HG03045 (cell line): ENCODE measurements around the gene RPS13.
A peak's percentile ranks its signal among the peaks of the same experiment; 100 is the strongest.
"Not testable (repeated sequence)": the region's sequence is repeated elsewhere in the genome, so short reads cannot be mapped to it uniquely, and the experiment has no call there.

Experiments
- ATAC-seq: cut with Tn5 transposase; IDR thresholded peaks from one replicate; pipeline ENCODE4 v1.9.1; 2021; ENCODE audit warnings: mild to moderate bottlenecking, moderate library complexity; ENCODE audit not compliant: unreplicated experiment

Gene RPS13

DNA sequence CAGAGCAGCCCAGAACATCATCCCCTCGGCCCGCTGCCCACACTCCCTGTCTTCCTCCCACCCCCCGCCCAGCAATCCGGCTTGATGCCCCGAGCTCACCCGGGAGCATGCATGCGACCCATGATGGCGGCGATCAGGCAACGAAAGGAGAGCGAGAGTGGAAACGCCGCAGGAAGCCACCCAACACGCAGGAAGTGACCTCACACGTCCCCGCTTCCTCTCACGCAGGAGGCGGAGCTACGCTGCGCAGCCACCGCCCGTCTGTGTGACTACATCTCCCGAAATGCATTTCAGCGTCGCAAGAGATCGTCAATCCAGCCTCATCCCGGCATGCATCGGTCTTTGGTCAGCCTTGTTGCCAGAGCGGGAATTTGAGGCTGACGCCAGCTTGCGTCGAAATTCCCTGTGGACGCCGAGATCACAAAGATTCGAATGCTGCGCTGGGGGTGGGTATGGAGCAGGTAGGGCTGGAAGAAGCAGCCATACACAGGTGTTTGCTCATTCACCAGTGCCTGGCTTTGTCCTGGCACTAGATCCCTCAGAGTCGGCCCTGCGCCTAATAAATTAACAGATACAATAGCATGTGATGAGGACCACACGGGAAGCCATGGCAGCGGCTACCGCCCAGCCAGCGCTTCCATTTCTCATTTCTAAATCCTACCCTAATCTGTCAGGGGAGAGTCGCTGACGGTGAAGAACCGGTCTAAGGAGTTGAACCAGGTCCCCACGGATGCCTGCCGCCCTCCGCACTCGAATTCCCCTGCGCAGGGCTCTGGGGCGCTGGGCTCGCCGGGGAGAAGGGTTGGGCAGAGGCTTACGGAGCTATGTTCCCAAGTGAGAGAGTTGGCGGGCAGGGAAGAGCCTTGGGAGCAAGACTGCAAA lies at the start of gene RPS13:
TSS of gene RPS13 (minus strand) at position 148 of the 882 bp plus-strand sequence. CDS start at position 122, 26 bp downstream.
- peak; percentile 96 for ATAC-seq

DNA sequence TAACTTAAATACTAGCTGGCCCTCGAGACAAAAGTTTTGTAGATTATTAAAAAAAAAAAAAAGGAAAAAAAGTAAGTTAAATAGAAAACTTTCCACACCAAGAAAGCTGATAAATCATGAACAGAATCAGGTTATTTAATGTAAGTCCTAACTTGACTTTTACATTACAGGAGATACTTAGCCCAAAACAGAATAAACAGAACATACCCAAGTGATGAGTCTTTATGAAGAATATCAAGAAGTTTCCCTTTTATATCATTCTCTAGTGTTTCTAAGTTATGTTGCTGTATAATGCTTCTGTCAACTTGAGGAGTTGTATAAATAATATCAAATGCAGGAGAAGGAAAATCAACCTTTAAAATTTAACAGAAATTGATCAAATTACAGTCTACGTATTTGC lies 44.5 kb upstream of the RPS13 start:
- no peak for ATAC-seq

DNA sequence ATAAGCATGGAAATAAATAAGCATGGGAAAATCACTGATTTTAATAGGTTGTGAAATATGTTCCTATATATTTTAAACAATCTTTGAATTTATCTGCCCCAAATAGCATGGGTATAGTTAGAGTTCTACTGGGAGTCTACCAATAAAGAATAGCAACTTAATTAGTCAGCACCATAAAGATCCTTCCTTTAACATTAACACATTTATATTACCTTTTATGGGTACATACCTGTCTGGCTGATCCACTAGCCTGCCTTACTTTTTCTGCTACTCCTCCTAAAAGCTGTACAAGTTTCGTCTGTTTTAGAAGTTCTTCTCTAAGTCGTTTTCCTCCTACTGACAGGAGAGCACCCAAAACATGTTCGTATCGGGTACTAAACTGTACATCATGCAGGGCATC lies 39.8 kb upstream of the RPS13 start:
- ATAC-seq: no peak

DNA sequence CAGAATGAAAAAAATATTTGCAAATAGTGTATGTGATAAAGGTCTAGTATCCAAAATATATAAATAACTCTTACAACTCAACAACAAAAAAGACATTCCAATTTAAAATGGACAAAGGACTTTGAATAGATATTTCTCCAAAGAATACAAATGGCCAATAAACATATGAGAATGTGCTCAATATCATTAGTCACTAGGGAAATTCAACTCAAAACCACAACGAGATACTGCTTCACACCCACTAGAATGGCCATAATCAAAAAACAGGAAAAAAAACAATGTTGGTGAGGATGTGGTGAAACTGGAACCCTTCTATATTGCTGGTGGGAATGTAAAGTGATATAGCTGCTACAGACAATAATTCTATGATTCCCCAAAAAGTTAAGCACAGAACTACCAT lies 38.6 kb upstream of the RPS13 start:
- no peak for ATAC-seq

DNA sequence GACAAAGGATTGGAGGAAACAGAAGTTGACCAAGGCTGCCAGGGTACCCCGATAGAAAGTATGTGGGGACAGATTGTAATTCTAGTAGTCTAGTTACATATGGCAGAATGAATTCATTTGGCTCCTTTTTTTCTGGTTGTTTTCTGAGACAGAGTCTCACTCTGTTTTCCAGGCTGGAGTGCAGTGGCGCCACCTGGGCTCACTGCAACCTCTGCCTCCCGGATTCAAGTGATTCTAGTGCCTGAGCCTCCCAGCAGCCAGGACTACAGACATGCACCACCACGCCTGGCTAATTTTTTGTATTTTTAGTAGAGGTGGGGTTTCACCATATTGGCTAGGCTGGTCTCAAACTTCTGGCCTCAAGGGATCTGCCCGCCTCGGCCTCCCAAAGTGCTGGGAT lies 30.3 kb upstream of the RPS13 start:
- ATAC-seq: not testable (repeated sequence)

DNA sequence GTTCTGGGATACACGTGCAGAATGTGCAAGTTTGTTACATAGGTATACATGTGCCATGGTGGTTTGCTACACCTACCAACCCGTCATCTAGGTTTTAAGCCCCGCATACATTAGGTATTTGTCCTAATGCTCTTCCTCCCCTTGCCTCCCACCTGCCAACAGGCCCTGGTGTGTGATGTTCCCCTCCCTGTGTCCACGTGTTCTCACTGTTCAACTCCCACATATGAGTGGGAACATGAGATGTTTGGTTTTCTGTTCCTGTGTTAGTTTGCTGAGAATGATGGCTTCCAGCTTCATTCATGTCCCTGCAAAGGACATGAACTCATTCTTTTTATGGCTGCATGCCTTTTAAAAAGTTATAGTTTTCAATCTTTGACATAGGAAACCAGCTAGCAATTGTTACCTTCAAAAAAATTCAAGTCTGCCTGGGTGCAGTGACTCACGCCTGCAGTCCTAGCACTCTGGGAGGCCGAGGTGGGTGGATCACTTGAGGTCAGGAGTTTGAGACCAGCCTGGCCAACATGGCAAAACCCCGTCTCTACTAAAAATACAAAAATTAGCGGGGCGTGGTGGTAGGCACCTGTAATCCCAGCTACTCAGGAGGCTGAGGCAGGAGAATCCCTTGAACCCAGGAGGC lies 28.1 kb upstream of the RPS13 start:
- ATAC-seq: not testable (repeated sequence)

DNA sequence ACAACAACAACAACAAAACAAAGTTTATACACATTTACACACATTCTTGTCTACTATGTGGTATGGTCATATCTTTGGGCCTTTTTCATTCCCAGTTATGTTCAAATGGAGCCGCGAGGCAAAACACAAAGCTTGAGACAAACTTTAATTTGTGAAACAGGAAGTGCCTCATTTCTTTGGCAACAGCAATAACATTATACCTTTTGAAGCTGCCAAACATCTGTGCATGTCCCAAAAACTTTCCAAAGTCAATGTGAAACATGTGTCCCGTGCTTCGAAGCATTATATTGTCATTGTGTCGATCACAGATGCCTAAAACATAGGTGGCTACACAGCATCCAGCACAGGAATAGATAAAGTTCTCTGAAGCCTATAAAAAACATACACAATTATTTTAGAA lies 25.0 kb upstream of the RPS13 start:
- no peak for ATAC-seq

DNA sequence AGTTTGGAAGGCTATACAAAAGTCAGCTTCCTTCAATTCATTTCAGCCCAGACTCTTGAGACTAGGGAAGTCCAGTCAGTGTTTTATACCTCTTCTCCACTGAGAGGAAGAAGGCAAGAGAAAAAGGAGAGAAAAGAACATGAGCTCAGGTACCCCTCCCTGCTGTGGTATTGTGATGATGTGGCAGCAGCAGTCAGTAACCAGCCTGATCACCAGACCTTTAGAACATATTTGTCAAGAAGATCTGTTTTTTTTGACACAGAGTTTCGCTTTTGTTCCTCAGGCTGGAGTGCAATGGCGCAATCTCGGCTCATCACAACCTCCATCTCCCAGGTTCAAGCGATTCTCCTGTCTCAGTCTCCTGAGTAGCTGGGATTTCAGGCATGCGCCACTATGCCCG lies 21.2 kb upstream of the RPS13 start:
- no peak for ATAC-seq

DNA sequence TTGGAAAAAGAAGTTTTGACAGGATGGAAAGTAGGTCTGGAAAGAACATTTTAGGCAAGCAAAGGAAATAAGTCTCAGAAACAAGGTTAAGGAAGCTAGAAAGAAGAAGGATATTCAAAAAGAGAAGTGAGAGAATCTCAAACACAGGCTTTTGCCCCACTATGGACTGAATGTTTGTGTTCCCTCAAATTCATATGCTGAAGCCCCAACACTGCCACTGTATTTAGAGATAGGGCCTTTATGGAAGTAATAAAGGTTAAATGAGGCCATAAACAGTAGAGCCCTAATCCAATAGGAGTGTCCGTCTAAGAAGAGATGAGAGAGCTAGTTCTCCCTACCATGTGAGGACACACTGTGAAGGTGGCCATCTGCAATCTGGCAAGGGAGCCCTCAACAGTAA lies 20.6 kb upstream of the RPS13 start:
- no peak for ATAC-seq

DNA sequence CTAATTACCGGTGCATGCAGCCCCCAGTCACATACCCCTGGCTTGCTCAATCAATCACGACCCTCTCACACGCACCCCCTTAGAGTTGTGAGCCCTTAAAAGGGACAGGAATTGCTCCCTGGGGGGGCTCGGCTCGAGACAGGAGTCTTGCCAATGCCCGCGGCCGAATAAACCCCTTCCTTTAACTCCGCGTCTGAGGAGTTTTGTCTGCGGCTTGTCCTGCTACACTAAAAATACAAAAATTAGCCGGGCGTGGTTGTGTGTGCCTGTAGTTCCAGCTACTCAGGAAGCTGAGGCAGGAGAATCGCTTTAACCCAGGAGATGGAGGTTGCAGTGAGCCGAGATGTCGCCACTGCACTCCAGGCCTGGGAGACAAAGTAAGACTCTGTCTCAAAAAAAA lies 8.5 kb upstream of the RPS13 start:
- not testable (repeated sequence) for ATAC-seq

DNA sequence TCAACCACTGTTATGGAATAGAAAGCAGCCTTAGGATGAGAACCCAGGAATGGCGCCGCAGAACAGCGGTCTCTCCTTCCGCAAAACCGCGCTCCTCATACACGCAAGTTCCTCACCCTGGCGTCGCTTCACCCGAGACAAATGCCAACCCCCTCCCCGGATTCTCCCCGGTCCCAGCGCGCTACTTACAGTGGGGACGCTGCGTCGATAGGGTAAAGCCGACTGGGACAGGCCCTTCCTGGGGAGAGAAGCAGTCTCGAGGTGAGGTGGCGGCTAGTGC lies 287 bp downstream of the RPS13 start:
- peak; percentile 12 for ATAC-seq

DNA sequence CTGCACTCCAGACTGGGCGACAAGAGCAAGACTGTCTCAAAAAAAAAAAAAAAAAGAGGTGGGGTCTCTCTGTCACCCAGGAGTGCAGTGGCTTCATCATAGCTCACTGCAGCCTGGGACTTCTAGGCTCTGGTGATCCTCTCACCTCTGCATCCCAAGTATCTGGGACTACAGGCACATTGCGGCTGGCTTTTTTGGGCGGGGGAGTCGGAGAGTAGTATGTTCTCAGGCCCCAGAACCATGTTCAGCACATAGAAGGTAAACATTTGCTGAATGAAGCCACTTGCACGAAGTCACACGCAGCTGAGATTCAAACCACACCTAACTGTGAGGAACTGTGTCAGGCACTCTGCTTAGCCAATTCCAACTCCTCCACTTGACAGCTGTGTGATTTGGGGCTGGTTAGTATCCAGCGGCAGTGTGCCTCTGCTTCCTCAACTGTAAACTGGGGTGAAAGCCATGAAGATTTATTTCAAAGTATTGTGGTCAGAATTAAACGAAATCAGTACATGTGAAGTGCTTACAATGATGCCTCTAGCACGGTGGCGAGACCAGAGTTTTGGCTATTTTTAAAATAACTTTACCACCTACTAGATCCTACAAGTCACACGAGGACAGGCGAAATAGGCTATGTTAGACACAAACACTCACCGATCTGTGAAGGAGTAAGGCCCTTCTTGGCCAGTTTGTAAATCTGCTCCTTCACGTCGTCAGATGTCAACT lies 789 bp downstream of the RPS13 start:
- ATAC-seq: no peak

DNA sequence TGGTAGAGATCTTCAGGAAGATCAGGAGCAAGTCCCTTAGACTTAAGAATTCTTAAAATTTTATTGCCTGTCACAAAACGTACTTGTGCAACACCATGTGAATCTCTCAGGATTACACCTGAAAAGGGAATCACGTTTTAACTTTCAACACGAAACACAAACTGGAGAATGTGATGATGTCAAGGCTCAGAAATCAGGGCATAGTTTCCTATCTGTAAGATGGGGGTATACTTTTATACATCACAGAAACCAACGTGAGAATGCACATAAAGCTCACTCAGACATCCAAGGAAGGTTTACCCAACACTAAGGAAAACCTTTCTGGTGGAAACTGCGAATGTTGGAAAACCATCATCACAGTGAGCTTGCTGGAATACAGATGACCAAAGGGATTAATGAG lies 2.0 kb downstream of the RPS13 start:
- ATAC-seq: no peak

DNA sequence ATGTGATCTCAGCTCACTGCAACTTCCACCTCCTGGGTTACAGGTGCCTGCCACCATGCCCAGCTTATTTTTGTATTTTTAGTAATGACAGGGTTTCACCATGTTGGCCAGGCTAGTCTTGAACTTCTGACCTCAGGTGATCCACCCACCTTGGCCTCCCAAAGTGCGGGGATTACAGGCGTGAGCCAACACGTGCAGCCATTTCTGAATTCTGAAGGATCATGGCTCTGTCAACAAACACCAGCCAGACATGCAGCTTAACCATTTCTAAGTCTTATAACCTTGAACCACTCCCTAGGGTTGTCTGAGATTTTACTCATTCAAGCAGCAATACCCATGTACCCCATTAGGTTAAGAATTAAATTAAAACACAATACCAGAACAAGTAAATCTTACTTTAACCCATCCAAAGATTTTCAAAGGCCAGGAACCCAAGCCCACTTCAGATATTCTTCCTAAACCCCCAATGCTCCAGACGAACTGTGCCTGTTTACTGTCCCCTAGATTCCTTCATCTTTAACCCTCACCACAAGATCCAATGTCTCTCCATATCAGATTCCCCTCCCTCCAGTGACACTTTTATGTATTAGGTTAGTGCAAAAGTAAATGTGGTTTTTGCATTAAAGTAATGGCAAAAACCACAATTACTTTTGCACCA lies 4.0 kb downstream of the RPS13 start:
- ATAC-seq: no peak

DNA sequence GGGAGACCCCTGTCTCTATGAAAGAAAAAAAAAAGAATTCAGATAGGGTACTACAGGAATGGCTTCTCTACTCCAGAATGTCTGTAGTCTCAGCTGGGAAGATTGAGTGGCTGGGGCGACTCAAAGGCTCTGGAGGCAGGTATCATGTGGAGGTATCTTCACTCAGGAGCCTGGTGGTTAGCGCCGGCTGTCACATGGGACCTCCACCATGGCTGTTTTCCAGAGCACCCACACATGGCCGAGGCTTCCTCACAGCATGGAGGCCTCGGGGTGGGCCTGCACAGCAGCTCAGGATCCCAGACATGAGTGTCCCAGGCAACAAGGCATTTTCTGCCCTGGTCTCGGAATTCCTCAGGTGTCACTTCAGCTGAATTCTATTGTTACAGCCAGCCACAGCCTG lies 10.1 kb downstream of the RPS13 start:
- ATAC-seq: no peak

DNA sequence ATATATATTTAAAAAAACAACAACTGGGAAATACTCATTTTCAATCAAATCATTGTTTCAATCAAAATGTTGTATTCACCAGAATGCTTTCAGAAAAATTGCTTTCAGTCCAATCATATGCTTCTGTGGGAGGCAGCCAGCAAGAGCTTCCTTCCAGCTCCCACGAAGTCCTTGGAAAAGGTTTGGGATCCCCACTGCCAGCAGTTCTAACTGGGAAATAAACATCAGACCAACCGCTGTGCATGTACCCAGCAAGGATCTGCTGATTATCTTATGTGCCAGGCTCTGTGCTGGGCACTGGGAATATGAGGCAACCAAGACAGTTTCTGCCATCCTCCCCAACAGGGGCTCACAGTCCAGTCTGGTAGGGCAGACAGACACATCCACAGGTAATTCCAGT lies 10.8 kb downstream of the RPS13 start:
- no peak for ATAC-seq

DNA sequence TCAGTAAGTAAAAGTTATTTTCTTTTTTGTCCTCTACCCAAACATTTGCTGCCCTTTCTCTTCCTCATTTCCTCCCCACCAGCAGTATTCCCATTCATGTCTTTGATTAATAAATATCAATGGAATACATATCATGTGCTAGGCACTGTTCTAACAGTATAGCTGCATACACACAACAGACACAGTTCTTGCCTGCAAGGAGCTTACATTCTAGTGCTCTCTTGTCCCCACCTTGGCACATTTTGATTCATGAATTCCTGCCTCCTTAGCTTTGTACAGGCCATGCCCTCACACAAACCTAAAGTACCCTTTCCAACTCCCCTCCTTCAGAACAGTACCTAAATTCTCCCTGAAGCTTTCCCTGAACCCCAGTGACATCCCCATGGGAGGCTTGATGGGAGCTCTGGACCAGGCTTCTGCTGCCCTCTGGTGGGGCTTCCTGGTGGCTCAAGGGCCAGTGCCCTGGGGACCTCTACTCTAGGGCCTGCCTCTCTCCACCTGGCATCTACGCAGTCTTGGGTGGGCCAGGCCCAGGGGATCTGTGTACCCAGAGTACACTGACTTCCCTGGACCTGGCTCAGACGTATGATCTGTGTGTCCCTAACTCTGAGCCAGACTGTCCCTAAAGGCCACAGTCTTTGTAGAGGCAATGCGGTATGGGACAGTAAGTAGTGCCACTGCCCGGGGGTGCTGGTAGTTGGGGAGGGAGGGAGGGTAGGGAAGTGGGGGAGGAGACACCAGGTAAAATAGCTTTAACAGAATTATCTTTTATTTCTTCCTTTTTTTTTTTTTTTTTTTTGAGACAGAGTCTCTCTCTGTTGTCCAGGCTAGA lies 14.1 kb downstream of the RPS13 start:
- no peak for ATAC-seq

DNA sequence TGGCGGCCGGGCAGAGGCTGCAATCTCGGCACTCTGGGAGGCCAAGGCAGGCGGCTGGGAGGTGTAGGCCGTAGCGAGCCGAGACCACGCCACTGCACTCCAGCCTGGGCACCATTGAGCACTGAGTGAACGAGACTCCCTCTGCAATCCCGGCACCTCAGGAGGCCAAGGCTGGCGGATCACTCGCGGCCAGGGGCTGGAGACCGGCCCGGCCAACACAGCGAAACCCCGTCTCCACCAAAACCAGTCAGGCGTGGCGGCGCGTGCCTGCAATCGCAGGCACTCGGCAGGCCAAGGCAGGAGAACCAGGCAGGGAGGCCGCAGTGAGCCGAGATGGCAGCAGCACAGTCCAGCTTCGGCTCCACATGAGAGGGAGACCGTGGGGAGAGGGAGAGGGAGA lies 26.3 kb downstream of the RPS13 start:
- ATAC-seq: not testable (repeated sequence)

DNA sequence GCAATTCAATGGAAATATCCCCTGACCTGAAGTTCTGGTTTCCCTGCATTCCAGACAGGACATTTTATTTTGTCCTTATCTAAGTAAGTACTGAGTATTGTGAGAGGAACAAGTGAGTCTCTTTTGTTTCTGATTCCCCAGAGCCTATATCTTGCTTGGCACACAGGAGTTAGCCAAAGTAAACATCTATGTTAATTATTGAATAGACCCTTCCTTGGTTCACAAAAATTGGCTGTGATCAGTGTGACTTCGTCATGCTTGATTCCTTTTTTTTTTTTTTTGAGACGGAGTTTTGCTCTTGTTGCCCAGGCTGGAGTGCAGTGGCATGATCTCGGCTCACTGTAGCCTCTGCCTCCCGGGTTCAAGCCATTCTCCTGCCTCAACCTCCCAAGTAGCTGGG lies 29.0 kb downstream of the RPS13 start:
- ATAC-seq: not testable (repeated sequence)

DNA sequence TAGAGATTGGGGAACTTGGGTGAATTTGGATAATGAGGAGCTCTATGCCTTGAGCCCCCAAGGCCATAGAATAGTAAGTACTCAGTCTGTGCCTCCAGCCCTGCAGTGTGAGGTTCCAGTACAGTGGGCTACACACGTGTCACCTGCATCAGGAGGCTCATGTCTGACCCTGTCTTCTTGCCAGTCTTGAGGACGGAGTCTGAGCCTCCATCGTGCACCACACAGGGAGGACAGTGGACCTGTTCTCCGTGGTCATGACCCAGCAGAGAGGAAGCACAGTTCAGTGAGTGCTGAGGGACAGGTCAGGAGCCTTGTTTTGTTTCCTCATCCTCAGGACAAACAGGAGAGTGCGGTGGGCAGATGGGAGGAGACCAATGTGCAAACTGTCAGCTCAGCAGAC lies 30.8 kb downstream of the RPS13 start:
- ATAC-seq: no peak
